GM21723 (cell line): ENCODE data around the gene LNX2.

Experiments used
- ATAC-seq: cut with Tn5 transposase; IDR thresholded peaks from one replicate; pipeline ENCODE4 v1.9.1; 2021; ENCODE audit warnings: mild to moderate bottlenecking, moderate library complexity; ENCODE audit not compliant: unreplicated experiment

LNX2 gene

DNA sequence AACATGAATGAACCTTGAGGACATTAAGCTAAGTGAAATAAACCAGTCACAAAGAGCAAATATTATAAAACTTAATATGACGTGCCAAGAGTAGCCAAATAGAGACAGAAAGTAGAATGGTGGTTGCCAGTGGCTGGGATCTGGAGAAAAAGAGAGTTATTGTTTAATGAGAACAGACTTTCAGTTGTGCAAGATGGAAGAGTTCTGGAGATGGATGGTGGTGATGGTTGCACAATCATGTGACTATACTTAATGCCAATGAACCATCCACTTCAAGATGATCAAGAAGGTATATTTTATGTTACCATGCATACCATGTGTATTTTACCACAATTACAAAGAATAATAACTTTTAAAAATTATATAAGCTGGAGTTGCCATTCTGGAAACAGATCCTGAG, 104.2 kb downstream of the LNX2 start:
- no peak for ATAC-seq

DNA sequence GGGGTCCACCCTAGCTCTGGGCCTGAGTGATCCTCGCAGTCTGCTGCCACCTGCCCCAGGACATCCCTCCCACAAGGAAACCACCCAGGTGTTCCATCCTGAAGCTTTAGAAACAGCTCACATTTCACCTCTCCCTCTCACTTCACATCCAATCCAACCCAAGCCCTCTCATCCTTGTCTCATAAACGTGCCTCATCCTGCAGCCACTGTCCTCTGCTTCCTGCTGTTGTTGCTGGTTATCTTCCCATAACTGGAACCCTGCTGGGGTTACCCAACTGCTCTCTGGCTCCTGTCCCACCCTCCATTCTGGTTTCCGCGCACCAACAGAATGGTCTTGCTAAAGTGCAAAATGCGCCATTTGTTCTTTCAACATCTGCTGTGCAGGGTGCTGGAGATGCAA, 110.2 kb downstream of the LNX2 start:
- ATAC-seq, result no peak

GRCh38 chr13:27508802-27509201, 111.5 kb downstream of the LNX2 start:
- ATAC-seq, result no peak

- no peak for ATAC-seq
Observed at GRCh38 chr13:27505792-27506191, 114.5 kb downstream of the LNX2 start.

GRCh38 chr13:27504868-27505194, 115.5 kb downstream of the LNX2 start:
- no peak for ATAC-seq

DNA sequence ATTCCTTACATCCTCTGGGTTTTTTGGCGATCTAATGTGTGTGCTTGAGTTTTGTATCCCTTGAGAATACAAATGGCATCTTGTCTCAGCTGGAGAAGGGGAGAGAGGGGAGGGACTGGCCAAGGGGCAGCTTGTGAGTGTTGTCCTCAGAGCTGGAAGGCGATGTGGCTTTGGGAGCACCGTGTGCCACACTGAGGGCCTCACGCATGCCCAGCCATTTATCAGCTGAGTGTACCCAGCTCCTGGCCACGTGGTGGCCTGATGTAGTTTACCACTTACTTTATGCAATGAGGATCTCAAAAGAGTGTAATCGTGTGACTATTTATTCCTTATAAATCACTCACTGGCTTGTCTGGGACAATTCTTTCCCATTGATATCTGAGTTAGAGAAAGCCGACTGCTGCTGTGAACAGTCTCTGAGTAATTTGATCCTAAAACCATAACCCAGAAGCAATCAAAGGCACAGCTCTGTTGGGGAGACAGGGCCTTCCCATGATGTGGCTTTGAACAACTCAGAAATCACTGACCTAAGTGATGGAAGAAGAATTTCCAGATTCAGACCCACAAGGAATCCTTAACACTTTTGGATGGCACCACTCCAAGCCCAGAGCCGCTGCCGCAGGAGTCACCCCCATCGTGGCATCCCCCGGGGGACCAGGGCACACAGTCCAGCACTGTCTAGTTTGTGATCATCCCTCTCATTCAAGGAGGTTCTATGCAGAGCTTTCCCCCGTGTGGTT, 116.0 kb downstream of the LNX2 start:
- no peak for ATAC-seq

DNA sequence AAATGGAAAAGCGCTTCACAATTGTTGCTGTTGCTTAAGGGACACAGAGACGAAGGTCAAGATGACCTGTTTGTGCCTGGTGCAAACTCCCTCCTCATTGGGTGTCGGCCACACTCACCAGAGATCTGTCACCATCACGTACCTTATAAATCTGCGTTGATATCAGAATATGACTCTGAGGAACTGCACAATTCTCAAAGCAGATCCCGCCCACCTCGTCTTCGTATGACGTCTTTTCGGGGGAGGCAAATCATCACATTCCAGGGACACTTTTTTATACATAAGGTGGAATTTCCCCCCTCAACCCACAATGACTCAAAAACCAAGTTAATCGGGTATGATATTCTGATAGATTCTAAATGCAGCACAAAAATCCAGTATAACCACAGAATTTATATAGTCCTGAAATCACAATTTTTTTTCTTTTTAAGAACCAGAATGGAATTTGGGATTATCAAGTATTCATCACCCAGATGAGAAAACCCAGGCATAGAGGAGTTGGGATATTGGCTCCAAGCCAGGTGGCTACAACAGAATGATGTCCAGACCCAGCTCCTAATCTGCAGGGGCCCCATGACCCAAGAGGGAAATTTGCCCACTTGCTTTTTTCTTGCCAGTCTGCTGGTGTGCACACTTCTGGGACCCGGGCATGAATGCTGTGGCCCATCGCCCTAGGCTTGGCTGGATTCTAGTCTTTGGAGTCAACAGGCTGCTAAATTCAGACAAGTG, 119.4 kb downstream of the LNX2 start:
- ATAC-seq, result no peak

DNA sequence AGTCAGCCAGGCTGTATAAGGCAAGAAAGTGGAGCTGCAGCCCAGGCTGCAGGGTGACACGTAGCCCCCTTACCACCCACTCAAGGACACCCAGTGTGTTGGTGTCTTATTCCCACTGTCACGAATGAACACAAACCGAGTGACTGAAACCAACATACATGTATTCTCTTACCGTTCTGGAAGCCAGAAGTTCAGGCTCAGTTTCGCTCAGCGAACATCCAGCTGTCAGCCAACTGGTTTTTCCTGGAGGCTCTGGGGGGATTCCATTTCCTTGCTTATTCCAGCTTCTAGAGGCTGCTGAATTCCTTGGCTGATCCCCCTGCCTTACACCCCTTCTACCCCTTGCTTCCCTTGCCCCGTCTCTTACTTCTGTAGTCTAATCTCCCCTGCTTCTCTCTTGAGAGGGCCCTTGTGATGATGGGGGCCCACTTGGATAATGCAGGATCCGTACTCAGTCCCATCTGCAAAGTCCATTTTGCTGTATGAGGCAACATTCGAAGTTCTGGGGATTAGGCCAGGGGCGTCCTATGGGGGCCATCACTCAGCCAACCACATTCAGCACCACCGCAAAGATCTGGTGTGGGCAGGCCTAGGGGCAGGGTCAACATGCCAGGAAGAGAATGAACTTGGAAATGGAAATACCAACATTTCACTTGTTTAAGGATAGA, 122.6 kb downstream of the LNX2 start:
- ATAC-seq, result no peak

- no peak for ATAC-seq
Observed at GRCh38 chr13:27496536-27497273, 123.6 kb downstream of the LNX2 start.

DNA sequence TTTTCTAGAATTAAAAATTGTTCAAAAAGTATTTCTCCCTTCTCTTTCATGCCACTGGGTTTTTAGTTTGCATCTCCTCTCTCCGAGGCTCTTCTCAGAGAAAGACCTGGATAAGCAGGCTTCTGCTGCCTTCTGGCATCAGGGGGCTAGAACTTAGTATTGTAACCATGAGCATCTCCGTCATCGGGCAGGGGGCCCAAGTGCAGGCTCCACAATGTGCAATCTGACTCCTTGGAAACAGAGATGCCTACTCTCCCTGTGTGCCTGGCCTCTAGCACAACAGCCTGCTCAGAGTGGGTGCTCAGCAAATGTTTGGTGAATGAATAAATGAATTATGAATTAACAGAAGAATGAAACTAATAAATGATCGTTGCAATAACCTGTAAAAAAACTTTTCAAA, 124.3 kb downstream of the LNX2 start:
- ATAC-seq, result no peak
